PC-3 (cell line): ENCODE data around the gene ZNF891. TPM values are rescaled to one million over a fixed set of nuclear protein-coding genes. Genes with fewer than 3 reads are reported as not detected.

Experiments used
- ATAC-seq: fragments of 200-7000 bp; cut with Tn5 transposase; 2 replicates; pipeline ENCODE4 v1.9.1; 2020; ENCODE audit warnings: mild to moderate bottlenecking, moderate library complexity
- BruUV-seq: library from RNA; stranded (reverse); fragments of 400-500 nt; replicated peaks from 2 replicates; lab custom pipeline; 2021; lab: Mats Ljungman, UMichigan
- CTCF ChIA-PET: fragments of 300-600 bp; sonication (Branson Sonifier 250); formaldehyde crosslinking; loops from one replicate; lab custom pipeline; 2022; ENCODE audit warnings: antibody characterized with exemption; lab: Charles Lee
- POLR2A ChIA-PET: fragments of 300-600 bp; sonication (Branson Sonifier 250); formaldehyde crosslinking; loops from one replicate; lab custom pipeline; 2022; ENCODE audit warnings: antibody characterized with exemption; ENCODE audit not compliant: unreplicated experiment; lab: Charles Lee
- DNase-seq: peaks from one replicate; pipeline ENCODE4 v3.0.0-alpha.2; 2015
- H2AFZ ChIP-seq: fragments of 300-600 bp; sonication (generic); 2 replicates; pipeline ENCODE4 v1.6.0; 2016; ENCODE audit warnings: antibody characterized with exemption, low read length
- H3F3A ChIP-seq: fragments of 300-600 bp; sonication (generic); one replicate; pipeline ENCODE4 v1.6.0; 2017; ENCODE audit warnings: antibody characterized with exemption, low read length, control low read depth, mild to moderate bottlenecking; ENCODE audit not compliant: unreplicated experiment
- H3K27ac ChIP-seq: fragments of 300-600 bp; sonication (generic); 2 replicates; pipeline ENCODE4 v1.5.1; 2016; ENCODE audit warnings: mild to moderate bottlenecking, low read length
- H3K27me3 ChIP-seq: fragments of 300-600 bp; sonication (generic); 2 replicates; pipeline ENCODE4 v1.6.1; 2016; ENCODE audit warnings: low read length, mixed read lengths
- H3K36me3 ChIP-seq: fragments of 300-600 bp; sonication (generic); 2 replicates; pipeline ENCODE4 v1.6.1; 2016; ENCODE audit warnings: low read depth, mixed run types, low read length, mixed read lengths
- H3K4me1 ChIP-seq: fragments of 300-600 bp; sonication (generic); 2 replicates; pipeline ENCODE4 v1.5.1; 2016; ENCODE audit warnings: low read length; ENCODE audit not compliant: insufficient read depth
- H3K4me2 ChIP-seq: fragments of 300-600 bp; sonication (generic); 2 replicates; pipeline ENCODE4 v1.6.0; 2016; ENCODE audit warnings: low read length
- H3K4me3 ChIP-seq: fragments of 300-600 bp; sonication (generic); 2 replicates; pipeline ENCODE4 v1.5.1; 2016; ENCODE audit warnings: mild to moderate bottlenecking, low read length, mixed read lengths
- H3K79me2 ChIP-seq: fragments of 300-600 bp; sonication (generic); 2 replicates; pipeline ENCODE4 v1.6.1; 2017; ENCODE audit warnings: low read length, mixed read lengths
- H3K9ac ChIP-seq: fragments of 300-600 bp; sonication (generic); 2 replicates; pipeline ENCODE4 v1.6.0; 2016; ENCODE audit warnings: mild to moderate bottlenecking, low read length
- H3K9me2 ChIP-seq: fragments of 300-600 bp; sonication (generic); replicated peaks from 2 replicates; pipeline ENCODE4 v1.6.1; 2016; ENCODE audit warnings: mixed run types, low read length, mixed read lengths
- H3K9me3 ChIP-seq: fragments of 300-600 bp; sonication (generic); 2 replicates; pipeline ENCODE4 v1.6.1; 2016; ENCODE audit warnings: low read length, mixed read lengths
- H4K20me1 ChIP-seq: fragments of 300-600 bp; sonication (generic); 2 replicates; pipeline ENCODE4 v1.6.1; 2016; ENCODE audit warnings: low read length, mixed read lengths
- EZH2 ChIP-seq: fragments of 300-600 bp; sonication (generic); IDR thresholded peaks from one replicate; pipeline ENCODE4 v1.6.1; 2017; ENCODE audit warnings: antibody characterized with exemption, mild to moderate bottlenecking, low read length; ENCODE audit not compliant: unreplicated experiment
- EZH2phosphoT487 ChIP-seq: fragments of 300-600 bp; sonication (generic); IDR thresholded peaks from 2 replicates; pipeline ENCODE4 v1.6.1; 2018; ENCODE audit warnings: mild to moderate bottlenecking, antibody characterized with exemption, low read length, borderline replicate concordance
- intact Hi-C: fragments of 100-400 bp; cut with micrococcal nuclease; formaldehyde crosslinking; loops from 2 replicates; pipeline ENCODE4 v1.9.0; 2023
- total RNA-seq: library from RNA; depleted of rRNA; stranded (reverse); fragments of >200 nt; gene quantifications from 2 replicates; pipeline ENCODE4 v1.2.3, GENCODE V29; 2014
- TF ChIP-seq, protein P1 (sequence below): fragments of 300-600 bp; sonication (generic); conservative IDR thresholded peaks from 2 replicates; pipeline ENCODE4 v1.5.1; 2017; ENCODE audit warnings: antibody characterized with exemption, low read depth, mild to moderate bottlenecking, low read length

Gene ZNF891
- total RNA-seq, 1 experiment from 2014 or later, result 0.98 TPM

- Histone ChIP-seq H3K27ac (no peak overlapping the region), H3K4me2 (no peak overlapping the region), H3K4me1 (no peaks in the 10 kb centered on the region), H3K36me3 (no peaks in the 10 kb centered on the region), H3K4me3 (no peak overlapping the region), H2AFZ (no peak overlapping the region), H3F3A (no peaks in the 10 kb centered on the region), H4K20me1 (no peaks in the 10 kb centered on the region), H3K9me3 (no peaks in the 10 kb centered on the region), H3K9ac (no peak overlapping the region), H3K9me2 (no peaks in the 10 kb centered on the region), H3K27me3 (no peaks in the 10 kb centered on the region), H3K79me2 (no peaks in the 10 kb centered on the region)
- no peak for ATAC-seq
- ChIA-PET POLR2A (no interaction called here), CTCF (no interaction called here)
- no TSS peak for BruUV-seq
- intact Hi-C loops, result no loop called here
- no peak for DNase-seq
- TF ChIP-seq EZH2 (no peak), EZH2phosphoT487 (no peak)
- TF ChIP-seq, protein P1, sequence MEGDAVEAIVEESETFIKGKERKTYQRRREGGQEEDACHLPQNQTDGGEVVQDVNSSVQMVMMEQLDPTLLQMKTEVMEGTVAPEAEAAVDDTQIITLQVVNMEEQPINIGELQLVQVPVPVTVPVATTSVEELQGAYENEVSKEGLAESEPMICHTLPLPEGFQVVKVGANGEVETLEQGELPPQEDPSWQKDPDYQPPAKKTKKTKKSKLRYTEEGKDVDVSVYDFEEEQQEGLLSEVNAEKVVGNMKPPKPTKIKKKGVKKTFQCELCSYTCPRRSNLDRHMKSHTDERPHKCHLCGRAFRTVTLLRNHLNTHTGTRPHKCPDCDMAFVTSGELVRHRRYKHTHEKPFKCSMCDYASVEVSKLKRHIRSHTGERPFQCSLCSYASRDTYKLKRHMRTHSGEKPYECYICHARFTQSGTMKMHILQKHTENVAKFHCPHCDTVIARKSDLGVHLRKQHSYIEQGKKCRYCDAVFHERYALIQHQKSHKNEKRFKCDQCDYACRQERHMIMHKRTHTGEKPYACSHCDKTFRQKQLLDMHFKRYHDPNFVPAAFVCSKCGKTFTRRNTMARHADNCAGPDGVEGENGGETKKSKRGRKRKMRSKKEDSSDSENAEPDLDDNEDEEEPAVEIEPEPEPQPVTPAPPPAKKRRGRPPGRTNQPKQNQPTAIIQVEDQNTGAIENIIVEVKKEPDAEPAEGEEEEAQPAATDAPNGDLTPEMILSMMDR, result no peak
Observed at GRCh38 chr12:133172491-133172890, 42.4 kb upstream of the ZNF891 start.

DNA sequence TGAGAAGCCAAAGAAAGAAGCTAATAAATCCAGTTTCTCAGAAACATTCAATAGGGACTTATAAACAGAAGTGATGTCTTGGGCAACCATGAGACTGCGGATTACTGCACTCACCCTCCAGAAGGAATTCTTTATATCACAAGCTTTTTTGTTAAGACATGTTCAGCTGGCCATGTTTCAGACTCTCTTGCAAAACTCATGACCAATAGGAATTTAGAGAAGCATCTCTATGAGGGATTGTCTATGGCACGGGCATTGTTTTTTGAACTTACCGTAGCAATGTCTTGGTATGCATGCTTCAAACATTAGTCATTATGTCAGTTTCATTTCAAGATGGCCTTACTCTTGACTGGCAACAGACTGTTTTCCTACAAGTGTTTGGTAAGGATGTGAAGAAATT lies 35.7 kb upstream of the ZNF891 start:
- Histone ChIP-seq H3K36me3 (no peaks in the 10 kb centered on the region; the same call in 1 of the 2 replicates), H2AFZ (no peak overlapping the region), H3K4me3 (no peak overlapping the region), H3K4me2 (no peak overlapping the region), H3F3A (no peaks in the 10 kb centered on the region), H3K27ac (no peak overlapping the region), H3K9me2 (no peaks in the 10 kb centered on the region), H4K20me1 (no peaks in the 10 kb centered on the region), H3K9ac (no peak overlapping the region), H3K79me2 (no peaks in the 10 kb centered on the region), H3K9me3 (peaks cover 39% of the 10 kb centered on the region), H3K4me1 (no peaks in the 10 kb centered on the region), H3K27me3 (no peaks in the 10 kb centered on the region)
- BruUV-seq, result no TSS peak
- ATAC-seq, result no peak
- TF ChIP-seq EZH2, result no peak
- TF ChIP-seq EZH2phosphoT487, result no peak
- TF ChIP-seq, protein P1, result no peak
- ChIA-PET CTCF (no interaction called here), POLR2A (no interaction called here)
- DNase-seq, result no peak
- intact Hi-C loops, result no loop called here

DNA sequence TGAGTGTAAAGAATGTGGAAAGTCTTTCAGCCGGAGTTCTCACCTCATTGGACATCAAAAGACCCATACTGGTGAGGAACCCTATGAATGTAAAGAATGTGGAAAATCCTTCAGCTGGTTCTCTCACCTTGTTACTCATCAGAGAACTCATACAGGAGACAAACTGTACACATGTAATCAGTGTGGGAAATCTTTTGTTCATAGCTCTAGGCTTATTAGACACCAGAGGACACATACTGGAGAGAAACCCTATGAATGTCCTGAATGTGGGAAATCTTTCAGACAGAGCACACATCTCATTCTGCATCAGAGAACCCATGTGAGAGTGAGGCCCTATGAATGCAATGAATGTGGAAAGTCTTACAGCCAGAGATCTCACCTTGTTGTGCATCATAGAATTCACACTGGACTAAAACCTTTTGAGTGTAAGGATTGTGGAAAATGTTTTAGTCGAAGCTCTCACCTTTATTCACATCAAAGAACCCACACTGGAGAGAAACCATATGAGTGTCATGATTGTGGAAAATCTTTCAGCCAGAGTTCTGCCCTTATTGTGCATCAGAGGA lies 26.1 kb upstream of the ZNF891 start:
- no peak overlapping the region for H3K4me2 ChIP-seq
- H3K9me3 ChIP-seq, result peaks cover 69% of the 10 kb centered on the region
- H2AFZ ChIP-seq, result no peak overlapping the region
- CTCF ChIA-PET, result no interaction called here
- no peaks in the 10 kb centered on the region for H3F3A ChIP-seq
- intact Hi-C loops, result no loop called here
- no peaks in the 10 kb centered on the region for H4K20me1 ChIP-seq
- no peaks in the 10 kb centered on the region for H3K9me2 ChIP-seq
- no peaks in the 10 kb centered on the region for H3K79me2 ChIP-seq
- no peak overlapping the region; the same call in 1 of the 2 replicates for H3K4me3 ChIP-seq
- TF ChIP-seq, protein P1, result no peak
- TF ChIP-seq EZH2phosphoT487 (no peak), EZH2 (no peak)
- no peak overlapping the region for H3K27ac ChIP-seq
- BruUV-seq, result no TSS peak
- no peak overlapping the region for H3K9ac ChIP-seq
- no peaks in the 10 kb centered on the region for H3K4me1 ChIP-seq
- POLR2A ChIA-PET, result no interaction called here
- DNase-seq, result no peak
- no peaks in the 10 kb centered on the region for H3K27me3 ChIP-seq
- H3K36me3 ChIP-seq, result peaks cover 71% of the 10 kb centered on the region
- ATAC-seq, result no peak
